B cell (primary cell): ENCODE data around the gene CDKN2D.

ENCODE experiments used
- CTCF ChIP-seq: fragments of 200-600 bp; IDR thresholded peaks from one replicate; pipeline ENCODE4 v1.8.0; 2022; ENCODE audit warnings: antibody characterized with exemption, mild to moderate bottlenecking
- EZH2 ChIP-seq: IDR thresholded peaks from 2 replicates; pipeline ENCODE4 v1.6.1; 2012; ENCODE audit warnings: borderline replicate concordance, low read depth, mild to moderate bottlenecking, moderate library complexity, low read length; ENCODE audit not compliant: insufficient read depth, poor library complexity, severe bottlenecking

DNA sequence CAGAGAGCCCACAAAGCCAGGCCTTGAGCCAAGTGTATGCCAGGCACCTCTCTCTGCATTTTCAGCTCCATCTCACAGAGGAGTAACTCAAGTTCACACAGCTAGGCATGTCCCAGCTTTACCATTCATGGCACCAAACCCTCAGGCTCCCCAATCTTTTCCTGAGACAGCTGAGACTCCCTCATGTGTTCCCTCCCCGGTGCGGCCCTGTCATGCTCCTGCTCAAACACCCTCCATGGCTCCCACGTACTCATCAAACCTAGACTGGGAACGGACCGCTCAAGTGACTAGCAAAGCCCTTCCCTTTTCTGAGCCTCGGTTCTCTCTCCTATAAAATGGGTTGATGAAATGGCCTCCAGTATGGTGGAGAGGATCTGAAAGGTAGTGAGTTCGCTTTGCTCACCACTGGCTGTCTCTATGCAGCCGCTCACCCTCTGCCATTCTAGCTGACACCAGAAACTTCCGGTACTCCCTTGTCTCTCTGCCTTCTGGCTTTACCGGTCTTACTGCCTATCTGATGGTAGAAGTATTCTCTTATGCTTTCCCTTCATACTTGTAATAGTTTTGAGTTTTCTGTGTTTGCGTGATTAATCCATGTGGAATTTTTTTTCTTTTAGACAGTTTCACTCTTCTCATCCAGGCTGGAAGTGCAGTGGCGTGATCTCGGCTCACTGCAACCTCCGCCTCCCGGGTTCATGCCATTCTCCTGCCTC is 48.8 kb upstream of the CDKN2D start:
- TF ChIP-seq CTCF (no peak), EZH2 (no peak)
